GM21526 (cell line): ENCODE data around the gene FRMD4A.

Experiments used
- ATAC-seq: cut with Tn5 transposase; IDR thresholded peaks from one replicate; pipeline ENCODE4 v1.9.1; 2021; ENCODE audit warnings: moderate library complexity; ENCODE audit not compliant: unreplicated experiment, low FRiP score

FRMD4A gene

DNA sequence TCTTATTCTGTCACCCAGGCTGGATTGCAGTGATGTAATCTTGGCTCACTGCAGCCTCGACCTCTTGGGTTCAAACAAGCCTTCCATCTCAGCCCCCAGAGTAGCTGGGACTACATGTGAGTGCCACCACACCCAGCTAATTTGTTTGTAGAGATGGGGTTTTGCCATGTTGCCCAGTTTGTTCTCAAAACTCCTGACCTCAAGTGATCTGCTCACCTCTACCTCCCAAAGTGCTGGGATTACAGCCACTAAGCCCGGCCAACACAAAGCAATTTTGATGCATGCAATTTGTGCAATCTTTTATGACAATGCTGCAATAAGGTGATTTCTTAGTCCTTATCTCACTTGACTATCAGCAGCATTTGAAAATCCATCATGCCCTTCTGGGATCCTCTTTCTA lies 333.1 kb downstream of the FRMD4A start:
- ATAC-seq: no peak

DNA sequence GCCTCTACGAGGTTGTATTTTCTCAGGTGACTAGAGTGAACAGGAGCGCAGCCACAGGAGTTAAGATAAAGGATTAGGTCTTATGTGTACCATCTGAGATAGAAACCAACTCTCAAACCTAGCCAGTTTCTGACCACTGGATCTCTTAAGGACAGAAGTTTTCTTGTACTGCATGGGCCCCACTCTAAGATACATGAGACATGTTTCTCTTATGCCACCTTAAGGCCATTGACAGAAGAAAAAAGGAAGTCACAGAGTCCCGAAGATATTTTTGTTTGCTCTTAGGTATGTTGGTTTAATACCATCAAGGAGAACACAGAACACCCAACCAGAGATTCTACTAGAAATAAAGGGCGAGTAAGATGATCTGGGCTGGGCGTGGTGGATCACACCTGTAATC lies 335.8 kb downstream of the FRMD4A start:
- ATAC-seq: no peak

DNA sequence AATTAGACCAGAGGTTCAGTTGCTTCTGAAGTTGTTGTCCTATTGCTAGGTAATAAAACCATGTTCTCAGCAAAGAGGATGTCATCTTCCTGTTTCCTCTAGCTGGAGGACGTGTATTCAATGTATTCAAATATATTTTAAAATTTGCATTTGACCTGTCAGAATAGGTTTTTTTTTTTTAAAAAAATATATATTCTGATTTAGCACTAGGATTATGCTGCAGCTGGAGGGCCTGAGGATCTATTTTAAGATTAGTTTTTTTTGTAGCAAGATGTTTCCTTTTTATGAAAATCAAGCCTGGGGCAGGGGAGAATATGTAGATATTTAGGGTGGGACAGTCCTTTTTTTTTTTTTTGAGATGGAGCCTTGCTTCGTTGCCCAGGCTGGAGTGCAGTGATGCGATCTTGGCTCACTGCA lies 337.0 kb downstream of the FRMD4A start:
- no peak for ATAC-seq

DNA sequence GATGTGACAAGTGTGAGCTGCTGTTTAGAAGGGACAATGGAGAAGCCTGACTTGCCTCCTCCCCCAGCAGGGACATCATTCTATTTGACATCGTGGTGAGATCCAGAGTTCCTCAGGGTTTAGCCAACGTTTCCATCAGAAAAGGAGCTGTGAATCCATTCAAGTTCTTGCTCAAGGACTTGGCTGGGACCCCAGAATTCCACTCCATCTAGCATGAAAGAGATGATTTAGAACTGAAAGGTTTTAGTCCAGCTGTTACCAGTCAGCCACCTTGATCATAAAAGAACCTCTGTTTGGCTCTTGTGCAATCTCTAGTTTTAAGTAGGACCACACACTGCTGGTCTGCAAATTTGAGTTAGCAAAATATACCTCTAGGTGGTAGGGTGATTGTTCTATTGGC lies 337.6 kb downstream of the FRMD4A start:
- no peak for ATAC-seq

DNA sequence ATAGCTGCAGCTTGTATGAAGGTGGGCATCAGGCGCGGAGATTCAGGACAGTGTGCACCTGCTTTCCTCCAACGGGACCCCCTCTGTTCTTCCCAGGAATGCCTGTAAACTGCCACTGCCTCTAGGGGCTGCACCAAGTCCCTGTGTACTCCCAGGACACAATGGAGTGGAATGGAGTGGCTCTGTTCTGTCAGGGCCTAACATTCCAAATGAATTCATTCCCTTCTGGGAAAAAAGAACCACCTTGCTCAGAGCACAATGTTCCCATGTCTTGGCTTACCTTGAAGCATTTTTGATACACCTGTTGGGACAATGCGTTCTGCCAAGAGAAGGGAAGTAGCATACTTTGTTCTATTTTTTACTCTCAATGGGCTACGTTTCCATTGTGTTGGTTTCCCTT lies 339.4 kb downstream of the FRMD4A start:
- no peak for ATAC-seq

DNA sequence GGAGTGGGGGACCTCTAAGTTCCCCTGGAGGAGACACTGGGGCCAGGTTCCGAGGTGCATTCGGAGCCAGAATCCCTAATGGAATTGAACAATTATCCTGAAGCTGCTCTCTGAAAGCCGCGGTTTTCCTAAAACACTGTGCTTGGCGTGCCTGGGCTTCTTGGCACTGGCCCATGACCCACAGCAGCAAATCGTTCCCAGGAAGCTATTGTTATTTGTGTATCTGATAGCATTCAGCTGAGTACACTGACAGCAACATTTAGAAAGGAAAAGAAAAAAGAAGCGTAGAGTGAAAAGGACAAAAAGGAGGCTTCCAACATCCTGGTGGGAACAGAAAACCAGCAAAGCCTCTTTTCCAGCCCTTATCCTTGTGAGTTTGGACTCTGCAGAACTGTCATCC lies 339.8 kb downstream of the FRMD4A start:
- ATAC-seq: no peak

DNA sequence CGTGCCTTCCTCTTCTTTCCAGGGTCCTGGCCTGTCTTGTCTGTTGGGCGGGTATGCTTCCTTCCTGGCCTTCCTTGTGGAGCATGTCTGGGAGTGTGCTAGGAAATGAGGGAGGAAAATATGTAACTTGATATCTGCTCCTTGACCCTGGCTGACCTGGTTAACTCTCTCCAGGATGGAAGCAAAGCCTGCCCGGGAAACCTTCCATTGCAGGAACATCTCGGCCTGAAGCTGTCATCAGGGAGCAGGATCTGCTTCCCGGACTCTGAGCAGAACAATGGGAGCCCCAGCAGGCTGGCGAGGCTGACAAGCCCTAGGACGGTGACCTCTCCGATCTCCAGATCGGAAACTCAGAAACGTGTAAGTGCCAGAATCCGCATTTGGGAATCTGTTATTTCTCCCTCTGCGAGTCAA lies 340.3 kb downstream of the FRMD4A start:
- no peak for ATAC-seq

DNA sequence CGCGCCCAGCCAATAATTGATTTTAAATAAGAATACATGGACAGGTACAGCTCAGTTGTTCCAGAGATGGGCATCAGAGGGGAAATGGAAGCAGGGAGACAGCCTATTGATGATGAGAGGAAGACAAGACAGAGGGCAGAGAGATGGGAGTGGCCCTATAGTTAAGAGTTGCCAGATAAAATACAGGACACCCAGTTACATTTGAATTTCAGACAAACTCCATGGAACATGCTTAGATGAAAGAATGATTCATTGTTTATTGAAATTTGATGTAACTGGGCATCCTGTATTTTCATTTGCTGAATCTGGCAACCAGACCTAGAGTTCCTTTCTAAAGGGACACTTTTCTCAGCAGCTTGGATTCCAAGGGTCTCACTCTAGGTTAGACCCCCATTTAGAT lies 341.1 kb downstream of the FRMD4A start:
- no peak for ATAC-seq

DNA sequence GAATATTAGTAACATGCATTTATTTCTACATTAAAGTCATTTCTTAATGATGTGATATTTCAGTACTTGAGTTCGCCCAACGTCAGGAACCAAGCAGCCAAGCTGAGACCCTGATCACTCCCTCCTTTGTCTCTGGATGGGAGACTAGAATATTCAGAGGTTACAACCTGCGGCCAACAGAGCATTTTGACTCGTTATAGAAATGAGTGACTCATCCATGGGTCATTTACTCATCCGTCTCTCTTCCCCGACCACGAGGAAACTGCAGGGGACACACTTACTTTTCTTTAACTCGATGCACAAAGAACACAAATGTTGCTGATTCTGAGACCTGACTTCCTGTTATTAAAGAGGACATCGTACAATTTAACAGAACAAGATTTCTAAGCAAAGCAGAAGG lies 343.3 kb downstream of the FRMD4A start:
- no peak for ATAC-seq

DNA sequence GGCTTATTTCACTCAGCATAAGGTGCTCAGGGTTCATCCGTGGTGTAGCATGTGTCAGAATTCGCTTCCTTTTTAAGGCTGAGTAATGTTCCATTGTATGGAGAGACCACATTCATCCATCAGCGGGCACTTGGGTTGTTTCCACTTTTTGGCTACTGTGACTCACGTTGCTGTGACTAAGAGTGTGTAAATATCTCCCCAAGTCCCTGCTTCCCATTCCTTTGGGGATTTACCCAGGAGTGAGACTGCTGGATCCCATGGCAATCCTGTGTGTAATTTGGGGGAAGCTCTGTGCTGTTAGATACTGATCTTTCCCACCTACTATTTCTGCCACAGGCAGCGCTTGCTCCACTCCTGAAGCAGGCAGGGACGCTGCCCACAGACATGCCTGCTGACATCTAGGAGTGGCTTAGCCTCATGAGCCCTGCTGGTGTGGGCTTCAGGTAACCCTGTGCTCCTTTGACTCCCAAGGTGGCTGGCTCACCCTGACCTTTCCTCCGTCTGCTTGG lies 346.0 kb downstream of the FRMD4A start:
- no peak for ATAC-seq

DNA sequence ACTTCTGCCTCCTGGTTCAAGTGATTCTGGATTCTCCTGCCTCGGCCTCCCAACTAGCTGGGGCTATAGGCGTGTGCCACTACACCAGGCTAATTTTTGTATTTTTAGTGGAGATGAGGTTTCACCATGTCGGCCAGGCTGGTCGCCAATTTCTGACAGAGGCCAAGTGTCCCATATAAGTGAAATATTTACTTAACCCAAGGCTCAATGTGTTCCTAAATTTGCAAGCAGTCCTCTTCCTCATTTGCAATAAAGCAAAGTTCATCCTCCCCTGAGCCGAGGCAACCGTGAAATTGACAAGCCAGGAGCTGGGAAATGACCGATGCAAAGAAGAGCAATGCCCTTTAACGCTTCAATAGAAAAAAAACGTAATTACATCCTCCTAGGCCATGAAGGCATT lies 347.7 kb downstream of the FRMD4A start:
- ATAC-seq: no peak

DNA sequence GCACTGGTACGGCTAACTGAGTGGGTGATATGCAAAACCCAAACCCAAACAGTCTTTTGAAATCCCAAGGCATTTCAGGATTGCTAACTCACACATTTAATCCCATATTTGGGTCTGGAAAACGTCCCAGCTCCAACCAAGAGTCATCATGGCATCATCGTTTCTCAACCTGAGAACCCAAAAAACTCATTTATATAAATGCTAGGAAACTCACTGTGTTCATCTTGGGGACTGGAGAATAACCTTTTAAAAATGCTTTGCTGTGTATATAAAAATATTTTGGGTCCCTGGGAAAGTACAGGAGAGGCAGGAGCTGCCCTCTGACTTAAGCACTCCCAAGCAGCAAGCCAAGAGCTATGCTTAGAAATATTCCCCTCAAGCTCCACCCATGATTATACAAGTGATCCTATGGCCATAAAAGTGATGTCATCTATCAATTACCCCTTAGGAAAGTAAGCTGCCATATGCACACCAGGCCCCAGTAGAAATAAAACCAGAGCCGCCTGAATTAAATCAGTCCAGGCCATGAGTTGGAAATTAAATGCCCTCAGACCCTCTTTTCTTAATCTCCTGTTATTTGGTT lies 352.1 kb downstream of the FRMD4A start:
- ATAC-seq: no peak

DNA sequence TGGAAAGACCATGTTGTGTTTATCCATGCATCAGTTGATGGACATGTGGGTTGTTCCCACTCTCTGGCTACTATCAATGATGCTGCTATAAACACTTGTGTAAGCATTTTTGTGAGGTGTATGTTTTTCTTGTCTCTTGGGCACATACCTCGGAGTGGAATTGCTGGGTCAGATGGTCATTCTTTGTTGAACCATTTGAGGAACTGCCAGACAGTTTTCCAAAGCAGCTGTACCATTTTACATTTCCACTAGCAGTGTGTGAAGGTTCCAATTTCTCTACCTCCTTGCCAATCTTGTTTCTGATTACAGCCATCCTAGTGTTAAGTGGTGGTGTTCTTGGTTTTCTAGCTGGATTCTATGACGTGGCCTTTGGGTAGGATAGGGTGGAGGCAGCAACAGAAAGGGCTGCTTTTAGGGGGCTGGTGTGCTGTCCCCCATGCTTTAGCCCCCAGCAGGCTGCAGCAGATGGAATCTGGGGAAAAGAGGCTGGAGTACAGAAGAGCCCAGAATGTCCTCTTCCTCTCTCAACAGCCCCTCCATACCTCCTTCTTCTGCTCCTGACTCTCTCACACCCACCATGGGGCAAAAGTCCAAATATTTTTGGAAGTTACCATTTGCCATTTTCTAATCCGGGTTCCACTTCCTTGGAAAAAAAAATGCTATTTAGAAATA lies 352.7 kb downstream of the FRMD4A start:
- no peak for ATAC-seq

DNA sequence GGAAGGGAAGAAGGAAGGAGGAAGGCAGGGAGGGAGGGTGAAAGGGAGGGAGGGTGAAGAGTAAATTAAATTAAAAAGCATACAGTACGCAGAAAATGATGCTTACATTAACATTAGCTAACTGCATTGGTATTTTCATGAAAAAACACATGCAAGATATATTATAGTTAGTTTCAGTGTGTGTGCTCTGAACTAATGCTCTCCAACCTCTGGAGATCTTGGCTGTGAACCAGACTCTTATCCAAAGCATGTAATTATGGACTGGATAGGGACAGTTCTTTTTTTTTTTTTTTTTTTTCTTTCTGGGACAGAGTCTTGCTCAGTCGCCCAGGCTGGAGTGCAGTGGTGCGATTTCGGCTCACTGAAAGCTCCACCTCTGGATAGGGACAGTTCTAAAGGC lies 357.0 kb downstream of the FRMD4A start:
- ATAC-seq: no peak

DNA sequence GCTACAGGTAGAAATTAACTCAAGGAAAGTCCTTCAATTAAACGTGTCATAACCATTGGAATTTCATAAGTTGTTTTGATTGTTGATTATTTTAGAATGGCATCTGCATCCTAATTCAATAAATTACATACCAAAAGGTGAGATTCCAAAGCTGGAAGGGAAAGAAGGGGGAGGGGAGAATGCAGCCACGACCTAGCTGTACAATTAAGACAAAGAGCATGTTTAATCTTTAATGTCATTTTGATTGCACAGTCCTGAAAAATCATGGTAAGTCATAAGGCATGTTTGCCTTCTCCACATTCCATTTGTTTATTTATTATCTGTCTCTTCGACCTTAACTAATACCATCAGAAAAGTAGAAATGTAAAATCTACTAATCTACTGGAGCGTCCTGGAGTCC lies 358.1 kb downstream of the FRMD4A start:
- ATAC-seq: no peak

DNA sequence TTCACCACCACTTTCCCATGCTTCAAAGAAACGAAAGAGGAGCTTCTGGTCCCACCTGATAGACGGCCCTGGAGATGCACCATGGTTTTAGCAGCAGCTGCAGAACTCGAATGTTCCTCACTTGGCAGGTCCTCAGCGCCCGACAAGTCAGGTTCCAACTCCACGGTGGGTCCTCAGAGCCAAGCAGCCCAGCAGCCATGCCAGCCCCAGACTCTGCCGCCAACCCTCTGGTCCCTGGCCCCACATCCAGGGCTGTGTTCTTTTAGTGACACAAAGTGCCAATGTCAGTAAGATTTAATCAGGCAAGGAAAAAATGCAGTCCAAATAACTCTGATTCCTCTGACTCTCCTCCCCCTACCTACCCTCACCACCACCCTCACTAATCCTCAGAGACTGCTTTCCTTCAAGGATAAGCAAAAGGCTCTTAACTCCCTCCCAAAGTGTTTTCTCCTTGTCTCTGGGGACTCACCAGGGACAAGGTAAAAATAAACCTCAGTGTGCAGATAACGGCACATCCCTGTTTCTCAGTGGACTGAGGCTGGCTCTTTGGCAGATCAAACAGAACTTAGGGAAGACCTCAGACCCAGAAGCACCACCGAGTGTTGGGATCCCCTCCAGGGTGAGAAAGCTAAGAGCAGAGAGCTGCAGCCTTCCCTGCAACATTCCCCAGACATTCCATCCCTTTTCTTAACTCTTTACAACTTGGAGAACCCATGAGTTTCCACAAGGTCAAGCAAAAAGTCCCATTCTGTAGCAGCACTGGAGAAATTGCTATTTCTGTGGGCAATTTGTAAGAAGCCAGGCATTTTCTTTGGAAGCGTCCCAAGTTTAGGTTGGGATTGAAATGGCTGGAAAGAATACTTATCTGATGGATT lies 358.9 kb downstream of the FRMD4A start:
- ATAC-seq: no peak

DNA sequence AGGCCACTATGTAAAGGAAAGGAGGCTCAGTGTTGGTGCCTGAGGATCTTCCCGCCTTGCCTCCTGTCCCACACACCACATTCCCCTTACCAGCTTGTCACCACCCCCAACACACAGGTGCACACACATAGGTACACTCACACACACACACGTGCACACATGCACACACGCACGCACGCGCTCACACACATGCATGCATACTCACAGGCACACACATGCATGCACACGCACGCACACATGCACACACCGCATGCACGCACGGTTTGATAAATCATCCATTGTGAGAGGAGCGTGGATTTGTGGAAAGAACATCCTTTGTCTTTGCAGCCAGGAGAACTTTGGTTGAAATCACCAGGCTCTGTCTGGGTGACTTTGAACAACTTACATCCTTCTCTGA lies 359.8 kb downstream of the FRMD4A start:
- no peak for ATAC-seq

DNA sequence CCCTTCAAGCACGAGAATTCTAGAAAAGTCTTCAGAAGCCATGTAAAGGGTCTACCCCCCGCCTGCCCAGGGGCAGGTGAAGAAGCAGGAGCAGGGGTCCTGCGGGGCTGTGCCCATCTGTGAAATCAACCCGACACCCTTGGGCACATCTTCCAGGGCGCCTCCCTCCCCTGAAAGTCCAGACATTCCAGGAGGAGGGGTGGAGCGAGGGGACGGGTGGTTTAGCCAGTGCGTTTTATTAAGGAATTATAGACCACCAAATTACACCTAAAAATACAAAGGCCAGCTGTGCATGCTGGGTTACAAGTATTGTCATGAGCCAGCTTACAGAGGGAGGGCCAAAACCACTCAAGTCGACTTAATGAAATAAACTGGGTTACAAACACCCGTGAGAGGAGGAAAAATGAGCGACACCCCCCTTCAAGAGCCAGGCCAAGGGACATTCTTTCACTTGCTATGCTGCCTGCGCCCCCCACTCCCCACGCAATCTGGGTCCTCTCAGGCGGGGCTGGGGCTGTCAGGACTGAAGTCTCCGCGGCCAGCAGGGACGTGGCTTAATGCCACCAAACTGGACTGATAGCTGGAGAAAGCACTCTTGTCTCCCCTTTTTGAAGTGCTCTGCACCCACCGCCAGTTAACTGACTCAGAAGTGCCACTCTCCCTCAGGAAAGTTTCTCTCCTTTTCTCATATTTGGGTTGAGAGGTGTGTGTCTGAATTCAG lies 360.3 kb downstream of the FRMD4A start:
- ATAC-seq: no peak

DNA sequence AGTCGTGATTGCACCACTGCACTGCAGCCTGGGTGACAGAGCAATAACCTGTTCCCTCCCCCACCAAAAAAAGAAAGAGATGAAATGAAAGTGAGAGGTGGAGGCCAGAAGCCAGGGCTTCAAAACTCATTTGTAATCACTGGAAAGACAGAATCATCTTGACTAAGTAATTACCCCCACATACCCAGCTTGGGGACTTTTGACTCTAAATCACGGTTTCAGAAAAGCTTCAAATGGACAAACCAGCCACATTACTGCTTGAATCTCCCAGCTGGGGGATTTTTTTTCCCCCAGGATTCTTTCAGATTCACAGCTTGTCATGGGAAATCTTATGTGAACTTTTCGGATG lies 361.0 kb downstream of the FRMD4A start:
- ATAC-seq: no peak

DNA sequence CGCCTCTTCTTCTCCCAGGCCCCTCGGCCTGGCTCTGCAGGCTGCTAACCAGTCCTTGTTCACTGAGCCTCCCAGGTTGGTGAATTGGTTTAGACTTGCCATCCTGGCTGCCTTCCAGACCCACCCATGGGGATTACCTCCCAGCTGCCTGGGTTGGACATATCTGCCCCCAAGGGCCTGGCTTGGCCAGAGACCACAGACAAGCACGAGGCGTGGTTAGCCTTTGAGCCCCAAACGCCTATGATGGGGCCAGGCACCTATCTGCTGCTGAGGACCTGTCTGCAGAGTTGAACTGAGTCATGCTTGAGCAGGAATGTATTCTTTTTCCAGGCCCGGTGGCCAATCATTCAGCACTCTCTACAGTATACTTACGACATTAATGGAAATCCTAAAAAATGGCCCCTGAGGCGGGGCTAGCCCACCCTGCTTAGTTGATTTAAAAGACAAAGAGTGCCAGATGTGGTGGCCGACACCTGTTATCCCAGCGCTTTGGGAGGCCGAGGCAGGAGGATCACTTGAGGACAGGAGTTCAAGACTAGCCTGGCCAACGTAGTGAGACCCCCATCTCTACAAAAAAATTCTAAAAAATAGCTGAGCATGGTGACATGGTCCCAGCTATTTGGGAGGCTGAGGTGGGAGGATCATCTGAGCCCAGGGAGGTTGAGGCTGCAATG lies 361.5 kb downstream of the FRMD4A start:
- no peak for ATAC-seq
